Skeletal muscle satellite cell (primary cell): Measurements from ENCODE around the gene FGF6.
"Not testable (repeated sequence)": the region's sequence is repeated elsewhere in the genome, so short reads cannot be mapped to it uniquely, and the experiment has no call there.

Source experiments
- H3K27me3 ChIP-seq: 2 replicates; pipeline ENCODE4 v1.7.0; 2013; ENCODE audit warnings: low read length; ENCODE audit not compliant: control insufficient read depth, insufficient read depth
- H3K36me3 ChIP-seq: 2 replicates; pipeline ENCODE4 v1.7.0; 2013; ENCODE audit warnings: mild to moderate bottlenecking, control low read depth, low read length; ENCODE audit not compliant: insufficient read depth
- H3K4me1 ChIP-seq: 2 replicates; pipeline ENCODE4 v1.7.0; 2013; ENCODE audit warnings: low read length; ENCODE audit not compliant: control insufficient read depth, insufficient read depth
- H3K4me2 ChIP-seq: 2 replicates; pipeline ENCODE4 v1.7.0; 2013; ENCODE audit warnings: mild to moderate bottlenecking, low read length
- H3K4me3 ChIP-seq: 2 replicates; pipeline ENCODE4 v1.7.0; 2013; ENCODE audit warnings: low read length
- H3K9ac ChIP-seq: 2 replicates; pipeline ENCODE4 v1.7.0; 2013; ENCODE audit warnings: mild to moderate bottlenecking, low read depth, low read length, moderate library complexity
- H3K9me3 ChIP-seq: replicated peaks from 2 replicates; pipeline ENCODE4 v1.7.0; 2013; ENCODE audit warnings: mild to moderate bottlenecking, control low read depth, low read length

The FGF6 gene

DNA sequence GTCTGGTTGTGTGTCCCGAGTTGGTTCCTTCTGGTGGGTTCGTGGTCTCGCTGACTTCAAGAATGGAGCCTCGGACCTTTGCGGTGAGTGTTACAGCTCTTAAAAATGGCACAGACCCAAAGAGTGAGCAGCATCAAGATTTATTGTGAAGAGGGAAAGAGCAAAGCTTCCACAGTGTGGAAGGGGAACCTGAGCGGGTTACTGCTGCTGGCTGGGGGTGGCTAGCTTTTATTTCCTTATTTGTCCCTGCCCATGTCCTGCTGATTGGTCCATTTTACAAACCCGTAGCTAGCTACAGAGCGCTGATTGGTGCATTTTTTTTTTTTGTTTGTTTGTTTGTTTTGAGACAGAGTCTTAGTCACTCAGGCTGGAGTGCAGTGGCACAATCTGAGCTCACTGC, 29.3 kb downstream of the FGF6 start:
- H3K27me3 ChIP-seq = peaks cover 55% of the 10 kb centered on the region
- H3K4me2 ChIP-seq = no peak overlapping the region
- no peak overlapping the region for H3K4me3 ChIP-seq
- H3K9ac ChIP-seq = no peak overlapping the region
- H3K9me3 ChIP-seq = no peaks in the 10 kb centered on the region
- no peaks in the 10 kb centered on the region for H3K4me1 ChIP-seq
- H3K36me3 ChIP-seq = no peaks in the 10 kb centered on the region

GRCh38 chr12:4412465-4412864, 33.1 kb downstream of the FGF6 start:
- H3K9ac ChIP-seq = no peak overlapping the region
- no peaks in the 10 kb centered on the region for H3K4me1 ChIP-seq
- no peak overlapping the region for H3K4me2 ChIP-seq
- H3K9me3 ChIP-seq = no peaks in the 10 kb centered on the region
- H3K36me3 ChIP-seq = no peaks in the 10 kb centered on the region
- no peak overlapping the region for H3K4me3 ChIP-seq
- peaks cover 36% of the 10 kb centered on the region for H3K27me3 ChIP-seq

DNA sequence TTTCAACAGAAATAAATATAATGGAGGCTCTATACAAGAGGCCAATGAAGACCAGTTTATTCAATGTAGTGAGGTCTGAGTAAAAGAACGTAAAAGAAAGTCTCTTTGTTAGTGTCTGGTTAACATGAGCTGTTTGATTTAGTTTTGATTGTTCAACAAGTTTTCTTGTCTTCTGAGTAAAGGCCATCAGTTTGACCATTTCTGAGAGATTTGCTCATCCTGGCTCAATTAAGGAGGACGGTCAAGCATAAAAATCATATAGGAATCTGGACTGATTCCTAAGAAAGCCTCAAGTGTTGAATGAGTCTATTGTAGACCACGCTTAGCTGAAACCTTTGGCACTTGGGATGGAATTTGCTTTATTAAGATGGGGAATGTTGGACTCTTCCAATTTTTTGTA, 33.6 kb downstream of the FGF6 start:
- H3K9me3 ChIP-seq = no peaks in the 10 kb centered on the region
- H3K9ac ChIP-seq = no peak overlapping the region
- no peak overlapping the region for H3K4me3 ChIP-seq
- no peaks in the 10 kb centered on the region for H3K36me3 ChIP-seq
- H3K27me3 ChIP-seq = peaks cover 32% of the 10 kb centered on the region
- no peaks in the 10 kb centered on the region for H3K4me1 ChIP-seq
- H3K4me2 ChIP-seq = no peak overlapping the region

GRCh38 chr12:4407136-4407535, 38.5 kb downstream of the FGF6 start:
- Histone ChIP-seq H3K9me3 (no peaks in the 10 kb centered on the region), H3K9ac (no peak overlapping the region), H3K4me2 (no peak overlapping the region), H3K4me3 (no peak overlapping the region), H3K36me3 (no peaks in the 10 kb centered on the region), H3K27me3 (peaks cover 12% of the 10 kb centered on the region), H3K4me1 (no peaks in the 10 kb centered on the region)

GRCh38 chr12:4404877-4405637, 40.6 kb downstream of the FGF6 start:
- not testable (repeated sequence) for H3K9ac ChIP-seq, H3K36me3 ChIP-seq, H3K4me2 ChIP-seq, H3K4me3 ChIP-seq, H3K9me3 ChIP-seq, H3K27me3 ChIP-seq, H3K4me1 ChIP-seq

GRCh38 chr12:4402996-4403395, 42.6 kb downstream of the FGF6 start:
- Histone ChIP-seq H3K4me1 (no peaks in the 10 kb centered on the region), H3K36me3 (no peaks in the 10 kb centered on the region), H3K9ac (no peak overlapping the region), H3K9me3 (no peaks in the 10 kb centered on the region), H3K27me3 (peaks cover 8% of the 10 kb centered on the region), H3K4me2 (no peak overlapping the region), H3K4me3 (no peak overlapping the region)

GRCh38 chr12:4401117-4401516, 44.5 kb downstream of the FGF6 start:
- Histone ChIP-seq H3K9ac (no peak overlapping the region), H3K36me3 (no peaks in the 10 kb centered on the region), H3K4me3 (no peak overlapping the region), H3K4me2 (no peak overlapping the region), H3K27me3 (peaks cover 16% of the 10 kb centered on the region), H3K9me3 (no peaks in the 10 kb centered on the region), H3K4me1 (no peaks in the 10 kb centered on the region)

DNA sequence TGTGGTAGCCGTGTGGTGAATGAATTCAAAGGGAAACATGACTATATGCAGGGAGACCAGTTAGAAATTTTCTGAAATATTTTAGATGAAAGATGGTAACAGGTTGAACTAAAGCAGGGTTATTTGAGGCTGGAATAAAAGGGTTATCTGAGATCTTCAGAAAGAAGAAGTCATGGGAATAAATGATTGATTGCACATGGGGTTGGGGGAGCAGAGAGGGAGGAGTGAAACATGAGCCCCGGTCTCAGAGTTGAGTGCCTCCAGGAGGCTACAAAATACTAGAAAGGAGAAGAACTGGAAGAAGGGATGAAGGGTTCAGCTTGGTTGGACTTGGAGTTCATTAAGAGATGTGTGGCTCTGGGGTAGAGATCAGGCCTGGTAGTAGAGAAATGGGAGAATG, 49.8 kb downstream of the FGF6 start:
- Histone ChIP-seq H3K4me2 (no peak overlapping the region), H3K9me3 (no peaks in the 10 kb centered on the region), H3K9ac (no peak overlapping the region), H3K27me3 (peaks cover 16% of the 10 kb centered on the region), H3K36me3 (no peaks in the 10 kb centered on the region), H3K4me1 (no peaks in the 10 kb centered on the region), H3K4me3 (no peak overlapping the region)

DNA sequence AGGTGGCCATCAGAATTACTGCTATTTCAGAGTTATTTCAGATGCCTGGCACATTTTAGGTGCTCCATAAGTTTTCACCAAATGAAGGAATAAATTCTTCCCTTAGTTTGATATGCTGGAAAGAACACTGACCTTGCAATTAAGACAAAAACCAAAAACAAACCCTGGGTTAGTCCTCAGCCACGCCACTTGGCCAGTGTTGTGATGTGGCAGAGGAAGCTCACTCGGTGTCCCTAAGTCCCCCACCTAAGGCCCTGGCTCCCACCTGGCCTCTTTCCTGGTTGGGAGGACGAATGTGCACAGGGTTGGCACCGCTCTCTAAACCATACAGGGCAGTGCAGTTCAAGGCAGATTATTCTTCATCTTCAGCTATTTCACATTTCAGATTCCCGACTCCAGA, 52.4 kb downstream of the FGF6 start:
- Histone ChIP-seq H3K4me2 (no peak overlapping the region), H3K4me3 (no peak overlapping the region), H3K9me3 (no peaks in the 10 kb centered on the region), H3K27me3 (peaks cover 11% of the 10 kb centered on the region), H3K4me1 (no peaks in the 10 kb centered on the region), H3K9ac (no peak overlapping the region), H3K36me3 (no peaks in the 10 kb centered on the region)

DNA sequence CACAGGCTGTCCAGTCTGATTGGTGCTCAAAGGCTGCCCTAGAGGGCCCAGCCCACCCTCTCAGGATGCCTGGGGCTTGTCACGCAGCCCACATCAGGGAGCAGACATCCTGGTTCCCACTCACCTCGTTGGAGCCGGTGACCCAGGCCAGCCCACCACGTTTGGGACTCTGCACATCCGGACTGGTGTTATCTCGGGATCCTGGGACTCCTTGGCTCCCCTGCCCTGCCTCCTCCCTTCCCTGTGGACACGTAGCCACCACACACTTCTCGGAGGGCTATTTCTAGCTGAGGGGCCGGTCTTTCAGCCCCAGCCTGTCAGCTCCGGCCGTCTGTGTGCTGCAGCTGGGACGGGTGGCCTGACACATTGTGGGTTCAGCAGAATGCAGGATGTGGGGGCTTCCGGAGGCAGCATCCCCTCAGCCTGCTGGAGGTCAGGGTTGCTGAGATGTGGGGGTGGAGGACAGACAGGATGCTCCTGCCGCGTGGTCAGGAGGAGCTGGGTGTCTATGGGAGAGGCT, 53.3 kb downstream of the FGF6 start:
- Histone ChIP-seq H3K4me2 (no peak overlapping the region), H3K4me1 (no peaks in the 10 kb centered on the region), H3K9me3 (no peaks in the 10 kb centered on the region), H3K9ac (no peak overlapping the region), H3K36me3 (no peaks in the 10 kb centered on the region), H3K27me3 (peaks cover 11% of the 10 kb centered on the region), H3K4me3 (no peak overlapping the region)

DNA sequence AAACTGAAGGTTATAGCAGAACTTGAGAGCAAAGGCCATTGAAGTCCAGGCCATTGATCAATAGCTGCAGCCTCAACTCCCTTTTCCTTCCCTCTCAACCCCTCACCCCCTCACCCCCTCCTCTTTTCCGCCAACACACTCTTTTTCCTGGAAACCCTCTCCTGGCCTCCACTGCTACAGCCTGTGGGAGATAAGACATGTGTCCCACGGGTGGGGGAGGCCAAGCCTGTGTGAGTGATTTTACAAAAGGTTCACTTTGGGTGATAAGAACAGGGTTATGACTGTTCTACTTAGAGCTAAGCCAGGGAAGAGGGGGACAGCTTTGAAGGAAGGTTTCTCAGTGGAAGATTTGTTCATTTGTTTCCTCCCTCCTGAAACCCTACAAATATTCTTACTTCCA, 57.0 kb downstream of the FGF6 start:
- Histone ChIP-seq H3K4me2 (no peak overlapping the region), H3K27me3 (peaks cover 15% of the 10 kb centered on the region), H3K4me1 (no peaks in the 10 kb centered on the region), H3K4me3 (no peak overlapping the region), H3K9me3 (no peaks in the 10 kb centered on the region), H3K9ac (no peak overlapping the region), H3K36me3 (no peaks in the 10 kb centered on the region)

- H3K9ac ChIP-seq = no peak overlapping the region
- H3K4me1 ChIP-seq = no peaks in the 10 kb centered on the region
- no peak overlapping the region for H3K4me2 ChIP-seq
- no peak overlapping the region for H3K4me3 ChIP-seq
- H3K36me3 ChIP-seq = no peaks in the 10 kb centered on the region
- H3K27me3 ChIP-seq = peaks cover 16% of the 10 kb centered on the region
- H3K9me3 ChIP-seq = no peaks in the 10 kb centered on the region
Observed at GRCh38 chr12:4388032-4388431, 57.6 kb downstream of the FGF6 start.
